HepG2 (cell line): ENCODE results near the gene ZNF213. TPM values are rescaled to one million over a fixed set of nuclear protein-coding genes. Genes with fewer than 3 reads are reported as not detected.

ENCODE experiments used
- ARNT2 ChIP-seq: sonication (generic); formaldehyde crosslinking; IDR thresholded peaks from 2 replicates; pipeline ENCODE4 v1.8.0; 2022; ENCODE audit warnings: mild to moderate bottlenecking, low read depth, missing genetic modification reagents, moderate library complexity
- ATRX ChIP-seq: sonication (generic); formaldehyde crosslinking; IDR thresholded peaks from 2 replicates; pipeline ENCODE4 v1.4.0; 2020; ENCODE audit warnings: missing genetic modification reagents, borderline replicate concordance
- DZIP1 ChIP-seq: sonication (generic); formaldehyde crosslinking; IDR thresholded peaks from 2 replicates; pipeline ENCODE4 v1.5.0; 2020; ENCODE audit warnings: mild to moderate bottlenecking, missing genetic modification reagents
- HNF4G ChIP-seq, 2 experiments: sonication (generic) in 1 of 2; formaldehyde crosslinking in 1 of 2; IDR thresholded peaks; 2 replicates each; pipeline versions ENCODE4 v1.4.0 to v1.6.1; 2011 to 2020; ENCODE audit warnings: borderline replicate concordance in 2 of 2, low read depth in 2 of 2, mild to moderate bottlenecking in 2 of 2, low read length in 1 of 2, missing genetic modification reagents in 1 of 2, moderate library complexity in 1 of 2
- MAF1 ChIP-seq: sonication (generic); formaldehyde crosslinking; IDR thresholded peaks from 2 replicates; pipeline ENCODE4 v1.5.0; 2020; ENCODE audit warnings: missing genetic modification reagents, borderline replicate concordance
- MBNL3 ChIP-seq: fragments of 250-450 bp; sonication (Bioruptor Pico); conservative IDR thresholded peaks from 2 replicates; pipeline ENCODE4 v1.8.0; 2022; ENCODE audit warnings: mild to moderate bottlenecking, inconsistent platforms
- MLX ChIP-seq: IDR thresholded peaks from 2 replicates; pipeline ENCODE4 v1.6.1; 2016
- MXD4 ChIP-seq: IDR thresholded peaks from 2 replicates; pipeline ENCODE4 v1.6.1; 2016; ENCODE audit warnings: mild to moderate bottlenecking, missing biosample characterization, missing genetic modification reagents
- RBFOX2 ChIP-seq: fragments of 200-400 bp; formaldehyde crosslinking; IDR thresholded peaks from 2 replicates; pipeline ENCODE4 v1.6.1; 2017; ENCODE audit warnings: low read depth, mild to moderate bottlenecking, low read length
- SMC3 ChIP-seq: IDR thresholded peaks from 2 replicates; pipeline ENCODE4 v1.6.1; 2011; ENCODE audit warnings: low read length, improper control_type of control experiment
- SOX5 ChIP-seq: IDR thresholded peaks from 2 replicates; pipeline ENCODE4 v1.6.1; 2016; ENCODE audit warnings: borderline replicate concordance
- THAP11 ChIP-seq: IDR thresholded peaks from 2 replicates; pipeline ENCODE4 v1.6.1; 2016; ENCODE audit warnings: missing biosample characterization, missing genetic modification reagents
- TSC22D2 ChIP-seq: sonication (generic); formaldehyde crosslinking; IDR thresholded peaks from 2 replicates; pipeline ENCODE4 v1.5.1; 2020; ENCODE audit warnings: missing genetic modification reagents, mild to moderate bottlenecking, borderline replicate concordance
- ZBTB26 ChIP-seq: IDR thresholded peaks from 2 replicates; pipeline ENCODE4 v1.6.1; 2016; ENCODE audit warnings: missing compliant biosample characterization, missing genetic modification reagents, borderline replicate concordance
- ZBTB37 ChIP-seq: sonication (generic); formaldehyde crosslinking; IDR thresholded peaks from 2 replicates; pipeline ENCODE4 v1.4.0; 2020; ENCODE audit warnings: mild to moderate bottlenecking, missing genetic modification reagents
- ZFP36L1 ChIP-seq: sonication (generic); formaldehyde crosslinking; IDR thresholded peaks from 2 replicates; pipeline ENCODE4 v1.8.0; 2022; ENCODE audit warnings: mild to moderate bottlenecking, missing genetic modification reagents, moderate library complexity
- ZFX ChIP-seq: sonication (generic); formaldehyde crosslinking; IDR thresholded peaks from 2 replicates; pipeline ENCODE4 v1.4.0; 2020; ENCODE audit warnings: mild to moderate bottlenecking, low read depth, missing genetic modification reagents, moderate library complexity
- ZGPAT ChIP-seq: IDR thresholded peaks from 2 replicates; pipeline ENCODE4 v1.6.1; 2016; ENCODE audit warnings: mild to moderate bottlenecking
- ZNF232 ChIP-seq: sonication (generic); formaldehyde crosslinking; IDR thresholded peaks from 2 replicates; pipeline ENCODE4 v1.4.0; 2020; ENCODE audit warnings: missing genetic modification reagents, borderline replicate concordance
- ZNF460 ChIP-seq: sonication (generic); formaldehyde crosslinking; IDR thresholded peaks from 2 replicates; pipeline ENCODE4 v1.5.1; 2020; ENCODE audit warnings: missing genetic modification reagents, mild to moderate bottlenecking, borderline replicate concordance
- ZNF543 ChIP-seq: sonication (generic); formaldehyde crosslinking; IDR thresholded peaks from 2 replicates; pipeline ENCODE4 v1.4.0; 2020; ENCODE audit warnings: mild to moderate bottlenecking, missing genetic modification reagents
- ZNF768 ChIP-seq: sonication (generic); formaldehyde crosslinking; IDR thresholded peaks from 2 replicates; pipeline ENCODE4 v1.4.0; 2020; ENCODE audit warnings: missing genetic modification reagents
- polyA plus RNA-seq, 8 experiments: library from polyadenylated mRNA; depleted of rRNA in 3 of 8; stranded (reverse) in 7 of 8; unstranded in 1 of 8; fragments of >200 nt; fragmentation: Illumina TruSeq in 4 of 8; extraction: Trizol in 4 of 8; gene quantifications; 2 replicates each; pipeline versions ENCODE4 v1.2.1 to v1.2.3, GENCODE V29; 2011 to 2016; ENCODE audit warnings: low read depth in 4 of 8, missing spikeins in 1 of 8, mixed read lengths in 1 of 8; ENCODE audit not compliant: insufficient read depth in 1 of 8
- total RNA-seq, 5 experiments: library from RNA; depleted of rRNA; stranded (reverse); fragments of >200 nt; fragmentation: Illumina TruSeq; extraction: Trizol; gene quantifications; 2 replicates each; pipeline ENCODE4 v1.2.3, GENCODE V29; 2016; ENCODE audit warnings: low read depth in 1 of 5

ZNF213 gene
- total and polyA plus RNA-seq, 2 of the 13 experiments (the other 11 are each of a cell fraction or from before 2014, with no cell fraction given): 0.59 to 0.97 TPM

GRCh38 chr16:3086596-3087242 is 48.1 kb upstream of the ZNF213 start (continued):
- TF ChIP-seq ZBTB37 (CRISPR knock-in tag) (no peak), ZNF768 (peak; percentile 37), ZNF232 (CRISPR knock-in tag) (peak; percentile 40; the same call in 1 of the 2 replicates), MAF1 (CRISPR knock-in tag) (no peak), ZNF460 (CRISPR knock-in tag) (no peak), SOX5 (CRISPR knock-in tag) (no peak), TSC22D2 (CRISPR knock-in tag) (0 out of 2 replicates have a peak, but pooled peaks have one; percentile 54), DZIP1 (CRISPR knock-in tag) (no peak), RBFOX2 (no peak), ZFP36L1 (CRISPR knock-in tag) (0 out of 2 replicates have a peak, but pooled peaks have one; percentile 19), ZFX (CRISPR knock-in tag) (peak; percentile 76), ZBTB26 (CRISPR knock-in tag) (no peak; the same call in 1 of the 2 replicates), ZGPAT (peak; percentile 55; the same call in 1 of the 2 replicates), MBNL3 (no peak), ZNF543 (no peak), MXD4 (peak; percentile 22; the same call in 1 of the 2 replicates), THAP11 (CRISPR knock-in tag) (peak; percentile 23; the same call in 1 of the 2 replicates), MLX (CRISPR knock-in tag) (no peak), ARNT2 (CRISPR knock-in tag) (no peak), HNF4G (IDR thresholded peaks at IDR 0.05; ENCODE audit: borderline replicate concordance, low read depth, low read length) (no peak; the same call in none of the 2 replicates), HNF4G (CRISPR knock-in tag; IDR thresholded peaks at IDR 0.05; ENCODE audit: borderline replicate concordance, low read depth) (0 out of 2 replicates have a peak, but pooled peaks have one; percentile 57), ATRX (CRISPR knock-in tag) (no peak), SMC3 (no peak)
